Measurements from ENCODE around the gene RERGL.

DNA sequence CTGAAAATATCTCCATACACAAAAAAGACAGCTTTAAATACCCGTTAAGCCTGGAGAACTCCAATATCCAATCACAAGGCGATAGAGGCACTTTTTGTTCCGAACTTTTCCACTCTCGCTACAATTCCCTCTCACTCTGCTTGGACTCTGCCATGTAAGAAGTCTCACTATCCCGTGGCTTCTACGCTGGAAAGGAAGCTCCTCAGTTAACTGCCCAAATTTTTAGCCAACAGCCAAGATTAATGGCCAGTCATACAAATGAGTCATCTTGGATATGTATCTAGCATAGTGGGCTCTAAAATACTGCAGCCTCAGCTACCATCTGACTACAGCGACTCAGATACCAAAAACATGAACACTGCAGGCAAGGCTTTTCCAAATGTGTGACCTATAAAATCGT, 45.5 kb upstream of the RERGL start:
- TF ChIP-seq, protein P1, sequence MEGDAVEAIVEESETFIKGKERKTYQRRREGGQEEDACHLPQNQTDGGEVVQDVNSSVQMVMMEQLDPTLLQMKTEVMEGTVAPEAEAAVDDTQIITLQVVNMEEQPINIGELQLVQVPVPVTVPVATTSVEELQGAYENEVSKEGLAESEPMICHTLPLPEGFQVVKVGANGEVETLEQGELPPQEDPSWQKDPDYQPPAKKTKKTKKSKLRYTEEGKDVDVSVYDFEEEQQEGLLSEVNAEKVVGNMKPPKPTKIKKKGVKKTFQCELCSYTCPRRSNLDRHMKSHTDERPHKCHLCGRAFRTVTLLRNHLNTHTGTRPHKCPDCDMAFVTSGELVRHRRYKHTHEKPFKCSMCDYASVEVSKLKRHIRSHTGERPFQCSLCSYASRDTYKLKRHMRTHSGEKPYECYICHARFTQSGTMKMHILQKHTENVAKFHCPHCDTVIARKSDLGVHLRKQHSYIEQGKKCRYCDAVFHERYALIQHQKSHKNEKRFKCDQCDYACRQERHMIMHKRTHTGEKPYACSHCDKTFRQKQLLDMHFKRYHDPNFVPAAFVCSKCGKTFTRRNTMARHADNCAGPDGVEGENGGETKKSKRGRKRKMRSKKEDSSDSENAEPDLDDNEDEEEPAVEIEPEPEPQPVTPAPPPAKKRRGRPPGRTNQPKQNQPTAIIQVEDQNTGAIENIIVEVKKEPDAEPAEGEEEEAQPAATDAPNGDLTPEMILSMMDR (IDR thresholded peaks at IDR 0.05; ENCODE audit: low read depth, low read length, missing input control), result no peak
- no peak for TF ChIP-seq MAX (IDR thresholded peaks at IDR 0.05)
